Esophagus muscularis mucosa (tissue), 4 donors: ENCODE measurements around the gene TARDBP. TPM values are rescaled to one million over a fixed set of nuclear protein-coding genes. Genes with fewer than 3 reads are reported as not detected.

ENCODE experiments used
- DNase-seq: peaks from one replicate; pipeline ENCODE4 v3.0.0-alpha.2; 2017; ENCODE audit errors: extremely low spot score
- H3K27ac ChIP-seq, 4 donors: fragments of 200-600 bp; sonication (generic); replicated peaks in 1 of 4; 1 replicate in 3 of 4; 2 replicates in 1 of 4; pipeline ENCODE4 v1.5.1; 2016 to 2019; ENCODE audit warnings: mild to moderate bottlenecking in 1 of 4
- H3K27me3 ChIP-seq, 4 donors: fragments of 200-600 bp; sonication (generic); one replicate each; pipeline versions ENCODE4 v1.5.1 to v1.6.0; 2016 to 2019
- H3K36me3 ChIP-seq, 4 donors: fragments of 200-600 bp; sonication (generic); one replicate each; pipeline ENCODE4 v1.5.1; 2016 to 2019
- H3K4me1 ChIP-seq, 4 donors: fragments of 200-600 bp; sonication (generic); one replicate each; pipeline ENCODE4 v1.5.1; 2016 to 2019
- H3K4me3 ChIP-seq, 4 donors: fragments of 200-600 bp; sonication (generic); 1 replicate in 2 of 4; 2 replicates in 2 of 4; pipeline ENCODE4 v1.5.1; 2016 to 2019; ENCODE audit warnings: mild to moderate bottlenecking in 4 of 4, moderate library complexity in 1 of 4
- H3K9me3 ChIP-seq, 4 donors: fragments of 200-600 bp; sonication (generic); 1 replicate in 3 of 4; 2 replicates in 1 of 4; pipeline ENCODE4 v1.5.1; 2016 to 2019
- EP300 ChIP-seq: sonication (generic); formaldehyde crosslinking; IDR thresholded peaks from one replicate; pipeline ENCODE4 v1.6.1; 2017; ENCODE audit warnings: antibody characterized with exemption
- POLR2A ChIP-seq: fragments of 450-650 bp; IDR thresholded peaks from one replicate; pipeline ENCODE4 v1.6.1; 2017; ENCODE audit warnings: antibody characterized with exemption, moderate library complexity, mild to moderate bottlenecking, low read depth
- POLR2AphosphoS5 ChIP-seq, 2 donors: sonication (generic); formaldehyde crosslinking; IDR thresholded peaks; one replicate each; pipeline ENCODE4 v1.6.1; 2017; ENCODE audit warnings: antibody characterized with exemption in 2 of 2
- WGBS: methylation state at CpG from one replicate; pipeline ENCODE4 v1.1.5; 2018; 5-methylcytosine and 5-hydroxymethylcytosine counted together
- intact Hi-C: fragments of 100-400 bp; cut with DNase I; formaldehyde crosslinking; loops from one replicate; pipeline ENCODE4 v1.15.1; 2023
- total RNA-seq, 4 donors: library from RNA; depleted of rRNA; stranded (reverse); fragments of >200 nt; gene quantifications; one replicate each; pipeline versions ENCODE4 v1.1.0 to v1.2.1, GENCODE V29; 2016
- TF ChIP-seq, protein P1 (sequence below), 3 experiments: fragments of 200-600 bp in 2 of 3; fragments of 450-650 bp in 1 of 3; sonication (generic) in 2 of 3; IDR thresholded peaks; one replicate each; pipeline ENCODE4 v1.5.1; 2017 to 2019; ENCODE audit warnings: antibody characterized with exemption in 3 of 3, mild to moderate bottlenecking in 2 of 3, moderate library complexity in 1 of 3

TARDBP gene
- total RNA-seq, 4 donors from 2014 or later: 74.9 to 184 (median 137) TPM

DNA sequence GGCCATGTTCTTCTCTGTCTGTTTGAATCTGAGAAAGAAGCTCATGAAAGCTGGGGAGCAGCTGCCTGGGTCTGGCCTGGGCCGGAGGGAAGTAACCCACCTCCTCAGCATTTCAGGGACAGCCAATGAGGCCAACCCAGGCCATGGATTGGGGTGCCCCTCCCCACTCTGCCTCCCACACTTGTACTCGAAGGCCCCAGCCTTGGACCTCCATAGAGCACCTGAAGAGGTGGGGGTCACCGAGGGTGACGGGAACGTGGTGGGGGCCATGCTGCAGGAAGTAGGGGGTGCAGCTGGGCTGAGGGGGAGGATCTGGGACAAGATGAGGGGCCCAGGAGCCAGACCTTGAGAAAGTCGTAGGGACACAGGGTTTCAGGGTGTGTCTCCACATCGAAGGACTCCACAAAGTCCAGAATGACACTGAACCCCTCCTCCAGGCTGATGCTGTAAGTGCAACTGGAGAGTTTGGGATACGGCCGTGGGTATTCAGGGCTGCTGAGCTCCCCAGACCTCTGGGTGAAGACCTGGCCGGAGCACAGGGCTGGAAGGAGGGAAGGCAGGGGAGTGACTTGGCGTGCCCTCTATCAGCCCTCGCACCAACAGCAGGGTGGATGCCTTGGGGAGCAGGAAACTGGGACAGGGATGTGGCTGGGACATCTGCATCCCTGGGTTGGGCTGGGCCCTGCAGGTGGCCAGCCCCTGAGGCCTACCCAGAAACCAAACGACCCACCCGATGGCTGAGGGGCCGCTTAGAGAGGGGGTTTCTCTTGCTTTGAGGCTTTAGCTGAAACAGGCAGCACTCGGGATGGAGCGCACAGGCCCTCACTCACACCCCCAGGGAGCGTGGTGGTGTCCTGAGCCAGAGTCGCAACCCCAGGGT, 30.8 kb downstream of the TARDBP start:
- no peaks in the 10 kb centered on the region for H3K27me3 ChIP-seq
- no peak overlapping the region for H3K4me3 ChIP-seq
- DNase-seq: no peak
- no peaks in the 10 kb centered on the region for H3K9me3 ChIP-seq
- peaks cover under 1 to 4% (median 2%) of the 10 kb centered on the region in 4 donors for H3K4me1 ChIP-seq
- intact Hi-C loops: no loop called here
- TF ChIP-seq EP300 (no peak), POLR2AphosphoS5 (IDR thresholded peaks at IDR 0.05) (no peak), POLR2A (no peak)
- TF ChIP-seq, protein P1, sequence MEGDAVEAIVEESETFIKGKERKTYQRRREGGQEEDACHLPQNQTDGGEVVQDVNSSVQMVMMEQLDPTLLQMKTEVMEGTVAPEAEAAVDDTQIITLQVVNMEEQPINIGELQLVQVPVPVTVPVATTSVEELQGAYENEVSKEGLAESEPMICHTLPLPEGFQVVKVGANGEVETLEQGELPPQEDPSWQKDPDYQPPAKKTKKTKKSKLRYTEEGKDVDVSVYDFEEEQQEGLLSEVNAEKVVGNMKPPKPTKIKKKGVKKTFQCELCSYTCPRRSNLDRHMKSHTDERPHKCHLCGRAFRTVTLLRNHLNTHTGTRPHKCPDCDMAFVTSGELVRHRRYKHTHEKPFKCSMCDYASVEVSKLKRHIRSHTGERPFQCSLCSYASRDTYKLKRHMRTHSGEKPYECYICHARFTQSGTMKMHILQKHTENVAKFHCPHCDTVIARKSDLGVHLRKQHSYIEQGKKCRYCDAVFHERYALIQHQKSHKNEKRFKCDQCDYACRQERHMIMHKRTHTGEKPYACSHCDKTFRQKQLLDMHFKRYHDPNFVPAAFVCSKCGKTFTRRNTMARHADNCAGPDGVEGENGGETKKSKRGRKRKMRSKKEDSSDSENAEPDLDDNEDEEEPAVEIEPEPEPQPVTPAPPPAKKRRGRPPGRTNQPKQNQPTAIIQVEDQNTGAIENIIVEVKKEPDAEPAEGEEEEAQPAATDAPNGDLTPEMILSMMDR (IDR thresholded peaks at IDR 0.05): no peak
- H3K27ac ChIP-seq: no peak overlapping the region
- 80% methylated on average over 18 of the region's 19 CpGs for WGBS
- H3K36me3 ChIP-seq: no peaks in the 10 kb centered on the region

DNA sequence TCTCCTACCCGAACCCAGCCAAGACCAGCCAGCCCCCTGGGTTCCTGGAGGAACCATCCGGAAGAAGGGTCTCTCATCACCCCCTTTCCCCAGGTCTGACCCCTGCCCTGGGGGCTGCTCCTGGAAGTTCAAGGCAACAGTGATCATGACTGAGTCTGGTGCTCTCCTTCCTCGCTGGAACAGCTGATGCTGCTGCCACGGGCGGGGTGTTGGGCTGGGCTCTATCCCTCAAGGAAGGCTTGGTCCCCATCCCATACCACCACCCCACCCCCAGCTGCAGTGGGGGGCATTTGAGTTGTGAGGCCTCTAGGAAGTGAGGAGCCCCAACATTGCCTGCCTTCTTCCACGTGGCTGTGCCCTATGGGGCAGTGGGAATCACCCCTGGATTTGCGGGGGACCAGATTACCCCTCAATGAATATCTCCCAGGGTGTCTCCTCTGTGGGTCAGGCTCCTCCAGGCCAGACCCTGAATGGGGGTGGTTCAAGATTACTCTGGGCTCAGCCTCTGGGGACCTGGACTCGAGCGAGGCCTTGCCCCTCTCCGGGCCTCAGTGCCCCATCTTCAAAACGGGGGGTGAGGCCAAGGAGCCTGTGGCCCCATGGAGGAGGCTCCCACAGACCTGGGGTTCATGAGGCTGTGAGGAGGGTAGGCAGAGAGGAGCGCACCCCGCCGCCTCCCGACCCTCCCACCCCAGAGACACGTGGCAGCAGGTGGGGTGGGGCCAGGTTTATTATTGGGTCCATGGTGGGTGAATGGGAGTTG, 31.8 kb downstream of the TARDBP start:
- Histone ChIP-seq H3K27me3 (no peaks in the 10 kb centered on the region), H3K27ac (no peak overlapping the region), H3K9me3 (no peaks in the 10 kb centered on the region), H3K4me1 (no peaks in the 10 kb centered on the region), H3K36me3 (no peaks in the 10 kb centered on the region), H3K4me3 (no peak overlapping the region)
- 68% methylated on average over 3 of the region's 16 CpGs for WGBS
- DNase-seq: no peak
- TF ChIP-seq, protein P1 (IDR thresholded peaks at IDR 0.05): no peak
- TF ChIP-seq POLR2A: no peak
- TF ChIP-seq POLR2AphosphoS5 (IDR thresholded peaks at IDR 0.05): no peak
- TF ChIP-seq EP300: no peak
- intact Hi-C loops: no loop called here

DNA sequence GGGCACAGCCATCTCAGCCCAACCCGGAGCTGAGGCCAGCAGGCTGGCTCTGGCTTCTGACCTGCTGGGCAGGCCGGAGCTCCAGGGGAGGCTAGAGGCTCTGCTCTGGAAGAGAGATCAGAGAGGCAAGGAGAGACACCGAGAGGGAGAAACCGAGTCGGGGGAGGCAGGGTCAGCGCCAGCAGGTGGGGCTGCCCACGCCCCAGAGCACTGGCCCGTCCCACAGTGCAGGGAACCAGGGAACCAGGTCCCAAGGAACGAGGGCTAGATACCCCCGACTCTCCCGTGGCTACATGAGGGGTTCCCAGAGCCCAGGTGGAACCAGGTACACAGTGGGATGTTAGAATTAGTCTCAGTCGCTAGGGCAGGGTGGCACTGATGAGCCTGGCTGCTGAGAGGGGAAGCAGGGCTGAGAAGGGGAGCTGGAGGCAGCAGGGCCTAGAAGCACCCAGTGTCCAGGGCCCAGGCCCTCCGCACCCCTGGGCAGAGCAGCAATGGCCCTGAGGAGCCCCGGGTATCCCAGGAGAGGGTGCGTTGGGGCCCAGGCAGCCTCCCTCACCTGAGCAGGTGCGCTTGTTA, 32.5 kb downstream of the TARDBP start:
- H3K27me3 ChIP-seq: no peaks in the 10 kb centered on the region
- no peaks in the 10 kb centered on the region for H3K9me3 ChIP-seq
- no peak overlapping the region for H3K27ac ChIP-seq
- no peak overlapping the region for H3K4me3 ChIP-seq
- TF ChIP-seq, protein P1 (IDR thresholded peaks at IDR 0.05): no peak
- TF ChIP-seq POLR2AphosphoS5 (IDR thresholded peaks at IDR 0.05): no peak
- no peak for TF ChIP-seq EP300
- 85% methylated on average over 12 of the region's 16 CpGs for WGBS
- no peaks in the 10 kb centered on the region for H3K4me1 ChIP-seq
- intact Hi-C loops: no loop called here
- no peaks in the 10 kb centered on the region for H3K36me3 ChIP-seq
- DNase-seq: no peak

DNA sequence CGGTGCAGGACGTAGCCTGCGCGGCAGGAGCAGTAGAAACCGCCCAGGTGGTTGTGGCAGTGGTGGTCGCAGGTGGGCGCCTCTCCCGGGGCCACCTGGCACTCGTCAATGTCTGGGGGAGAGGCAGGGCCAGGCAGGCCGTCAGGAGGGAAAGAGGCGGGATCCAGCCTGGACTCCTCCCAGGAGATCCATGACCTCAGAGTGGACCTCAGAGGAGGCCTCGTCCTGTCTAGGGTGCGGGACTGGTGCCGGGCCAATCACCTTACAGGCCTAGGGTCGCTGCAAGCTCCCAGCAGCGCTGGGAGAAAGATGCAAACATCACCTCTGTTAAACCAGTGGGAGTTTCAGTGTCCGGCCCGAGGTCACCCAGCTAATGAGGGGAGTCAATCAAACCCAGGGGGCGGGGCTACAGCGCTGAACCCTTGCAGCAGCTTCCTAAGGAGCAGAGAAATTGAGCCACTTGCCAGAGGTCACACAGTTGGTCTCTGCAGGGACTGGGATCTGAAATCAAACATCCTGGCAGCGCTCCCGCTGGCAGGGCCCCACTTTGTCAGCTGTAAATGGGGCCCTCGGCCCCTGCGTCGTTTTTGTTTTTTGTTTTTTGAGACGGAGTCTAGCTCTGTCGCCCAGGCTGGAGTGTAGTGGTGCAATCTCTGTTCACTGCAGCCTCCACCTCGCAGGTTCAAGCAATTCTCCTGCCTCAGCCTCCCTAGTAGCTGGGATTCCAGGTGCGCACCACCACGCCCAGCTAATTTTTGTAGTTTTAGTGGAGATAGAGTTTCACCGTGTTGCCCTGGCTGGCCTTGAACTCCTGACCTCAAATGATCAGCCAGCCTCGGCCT, 33.2 kb downstream of the TARDBP start:
- TF ChIP-seq POLR2AphosphoS5 (IDR thresholded peaks at IDR 0.05) (no peak), EP300 (no peak), POLR2A (no peak)
- TF ChIP-seq, protein P1 (IDR thresholded peaks at IDR 0.05): no peak
- no peak for DNase-seq
- Histone ChIP-seq H3K9me3 (no peaks in the 10 kb centered on the region), H3K4me3 (no peak overlapping the region), H3K27ac (no peak overlapping the region), H3K4me1 (no peaks in the 10 kb centered on the region), H3K36me3 (no peaks in the 10 kb centered on the region), H3K27me3 (peaks cover 0 to 3% (median 0%) of the 10 kb centered on the region in 4 donors)
- intact Hi-C loops: no loop called here
- 71% methylated on average over 19 of the region's 32 CpGs for WGBS
